SK-N-SH (cell line): Measurements from ENCODE around the gene PPP1R3D.

ENCODE experiments used
- EP300 ChIP-seq, 2 experiments: IDR thresholded peaks; 2 replicates each; pipeline versions ENCODE4 v1.4.0 to v1.6.1; 2012; ENCODE audit warnings: borderline replicate concordance in 1 of 2, low read depth in 1 of 2, low read length in 1 of 2
- FOSL2 ChIP-seq: IDR thresholded peaks from 2 replicates; pipeline ENCODE4 v1.4.0; 2012; ENCODE audit warnings: low read depth, mild to moderate bottlenecking, moderate library complexity, borderline replicate concordance
- GABPA ChIP-seq: IDR thresholded peaks from 2 replicates; pipeline ENCODE4 v1.4.0; 2012; ENCODE audit warnings: low read depth, mild to moderate bottlenecking
- JUND ChIP-seq: IDR thresholded peaks from 2 replicates; pipeline ENCODE4 v1.4.0; 2012
- MXI1 ChIP-seq: IDR thresholded peaks from 2 replicates; pipeline ENCODE4 v1.6.1; 2012; ENCODE audit warnings: mild to moderate bottlenecking, low read depth, low read length, improper control_type of control experiment
- POLR2AphosphoS5 ChIP-seq: IDR thresholded peaks from 2 replicates; pipeline ENCODE4 v1.6.1; 2012; ENCODE audit warnings: low read depth, low read length
- REST ChIP-seq: IDR thresholded peaks from 2 replicates; pipeline ENCODE4 v1.6.1; 2012; ENCODE audit warnings: mild to moderate bottlenecking, low read depth, low read length, moderate library complexity
- SMC3 ChIP-seq: IDR thresholded peaks from 2 replicates; pipeline ENCODE4 v1.6.1; 2012; ENCODE audit warnings: low read depth, low read length, improper control_type of control experiment
- TAF1 ChIP-seq: IDR thresholded peaks from 2 replicates; pipeline ENCODE4 v1.6.1; 2012; ENCODE audit warnings: low read depth, mild to moderate bottlenecking, low read length, moderate library complexity, borderline replicate concordance
- YY1 ChIP-seq: IDR thresholded peaks from 2 replicates; pipeline ENCODE4 v1.4.0; 2012; ENCODE audit warnings: low read depth, mild to moderate bottlenecking
- TF ChIP-seq, protein P1 (sequence below): fragments of 200-600 bp; sonication (generic); IDR thresholded peaks from 2 replicates; pipeline ENCODE4 v1.6.1; 2017; ENCODE audit warnings: antibody characterized with exemption, mild to moderate bottlenecking, moderate library complexity

DNA sequence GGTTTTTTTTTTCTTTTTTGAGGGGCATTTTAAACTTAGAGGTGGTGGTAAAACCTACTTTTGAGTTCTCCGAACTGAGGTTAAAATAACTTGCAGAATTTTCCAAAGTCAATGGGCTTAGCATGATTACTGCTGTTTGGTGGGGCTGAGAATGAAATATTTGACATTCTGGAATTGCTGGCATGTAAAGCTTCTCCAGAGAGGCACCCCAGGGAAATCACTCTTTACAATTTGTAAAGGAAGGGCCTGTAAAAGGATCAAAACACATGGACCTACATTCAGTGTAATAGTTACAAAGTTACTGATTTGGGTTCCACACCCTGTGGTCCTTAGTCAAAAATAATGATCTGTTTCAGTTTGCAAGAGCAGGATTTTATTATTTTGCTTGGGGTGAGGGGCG is 5.6 kb upstream of the PPP1R3D start:
- no peak for TF ChIP-seq SMC3
- no peak for TF ChIP-seq MXI1
- TF ChIP-seq, protein P1, sequence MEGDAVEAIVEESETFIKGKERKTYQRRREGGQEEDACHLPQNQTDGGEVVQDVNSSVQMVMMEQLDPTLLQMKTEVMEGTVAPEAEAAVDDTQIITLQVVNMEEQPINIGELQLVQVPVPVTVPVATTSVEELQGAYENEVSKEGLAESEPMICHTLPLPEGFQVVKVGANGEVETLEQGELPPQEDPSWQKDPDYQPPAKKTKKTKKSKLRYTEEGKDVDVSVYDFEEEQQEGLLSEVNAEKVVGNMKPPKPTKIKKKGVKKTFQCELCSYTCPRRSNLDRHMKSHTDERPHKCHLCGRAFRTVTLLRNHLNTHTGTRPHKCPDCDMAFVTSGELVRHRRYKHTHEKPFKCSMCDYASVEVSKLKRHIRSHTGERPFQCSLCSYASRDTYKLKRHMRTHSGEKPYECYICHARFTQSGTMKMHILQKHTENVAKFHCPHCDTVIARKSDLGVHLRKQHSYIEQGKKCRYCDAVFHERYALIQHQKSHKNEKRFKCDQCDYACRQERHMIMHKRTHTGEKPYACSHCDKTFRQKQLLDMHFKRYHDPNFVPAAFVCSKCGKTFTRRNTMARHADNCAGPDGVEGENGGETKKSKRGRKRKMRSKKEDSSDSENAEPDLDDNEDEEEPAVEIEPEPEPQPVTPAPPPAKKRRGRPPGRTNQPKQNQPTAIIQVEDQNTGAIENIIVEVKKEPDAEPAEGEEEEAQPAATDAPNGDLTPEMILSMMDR: no peak
- no peak for TF ChIP-seq JUND
- no peak for TF ChIP-seq POLR2AphosphoS5
- no peak for TF ChIP-seq TAF1
- no peak for TF ChIP-seq YY1
- TF ChIP-seq REST: no peak
- no peak for TF ChIP-seq GABPA
- TF ChIP-seq EP300 (IDR thresholded peaks at IDR 0.05; ENCODE audit: borderline replicate concordance in 1 of 2, low read depth in 1 of 2, low read length in 1 of 2): no peak
- TF ChIP-seq FOSL2: no peak
